Mucosa of descending colon (tissue), 3 donors: Measurements from ENCODE around the gene DYRK1A. TPM values are rescaled to one million over a fixed set of nuclear protein-coding genes. Genes with fewer than 3 reads are reported as not detected.
A peak's percentile ranks its signal among the peaks of the same experiment; 100 is the strongest.

Experiments used
- ATAC-seq: fragments of 200-7000 bp; cut with Tn5 transposase; one replicate; pipeline ENCODE4 v1.9.1; 2020; ENCODE audit warnings: mild to moderate bottlenecking, moderate library complexity
- DNase-seq, 3 donors: peaks; one replicate each; pipeline ENCODE4 v3.0.0-alpha.2; 2020
- H3K36me3 ChIP-seq: fragments of 200-600 bp; one replicate; pipeline ENCODE4 v1.8.0; 2021; ENCODE audit warnings: low read depth, mild to moderate bottlenecking
- H3K4me1 ChIP-seq: fragments of 200-600 bp; one replicate; pipeline ENCODE4 v1.8.0; 2021; ENCODE audit warnings: low read depth, mild to moderate bottlenecking
- H3K4me3 ChIP-seq: fragments of 200-600 bp; one replicate; pipeline ENCODE4 v1.8.0; 2021; ENCODE audit warnings: mild to moderate bottlenecking
- H3K9me3 ChIP-seq: fragments of 200-600 bp; one replicate; pipeline ENCODE4 v1.8.0; 2021; ENCODE audit warnings: mild to moderate bottlenecking
- CTCF ChIP-seq: fragments of 200-600 bp; IDR thresholded peaks from one replicate; pipeline ENCODE4 v1.8.0; 2022; ENCODE audit warnings: antibody characterized with exemption, mild to moderate bottlenecking
- intact Hi-C, 2 donors: fragments of 100-400 bp; cut with DNase I in 1 of 2; cut with micrococcal nuclease in 1 of 2; formaldehyde crosslinking; loops; one replicate each; pipeline versions ENCODE4 v1.11.0 to v1.11.1; 2022; cut with DNase I, micrococcal nuclease
- total RNA-seq, 3 donors: library from RNA; stranded (reverse); fragmentation: NEBNext Ultra II Directional in 2 of 3; extraction: Animal tissue kit (Norgen Biotek cat#: 25700) in 2 of 3; gene quantifications; one replicate each; pipeline versions ENCODE4 v1.2.1 to v1.2.4, GENCODE V29; 2021 to 2023
- donor health status: DM: no; HTN: no; CAD: no; lungs with moderate emphysema.
- donor health status: DM: no; HTN: no; CAD: no.
- donor health status: DM: no; HTN: yes; CAD: no.

DYRK1A gene
- total RNA-seq, 3 donors from 2014 or later, result 61.2 to 76.5 (median 72.7) TPM

GRCh38 chr21:37335053-37335452 lies 31.5 kb upstream of the DYRK1A start:
- no peaks in the 10 kb centered on the region for H3K9me3 ChIP-seq
- no peak for TF ChIP-seq CTCF
- no peaks in the 10 kb centered on the region for H3K36me3 ChIP-seq
- intact Hi-C loops, result no loop called here
- H3K4me3 ChIP-seq, result no peak overlapping the region
- DNase-seq (no peak), ATAC-seq (no peak)
- no peaks in the 10 kb centered on the region for H3K4me1 ChIP-seq

GRCh38 chr21:37337179-37337578 lies 29.4 kb upstream of the DYRK1A start:
- Histone ChIP-seq H3K4me1 (no peaks in the 10 kb centered on the region), H3K9me3 (no peaks in the 10 kb centered on the region), H3K36me3 (no peaks in the 10 kb centered on the region), H3K4me3 (no peak overlapping the region)
- no peak for ATAC-seq
- no peak for TF ChIP-seq CTCF
- intact Hi-C loops, result no loop called here
- no peak for DNase-seq

- Histone ChIP-seq H3K4me3 (no peak overlapping the region), H3K9me3 (no peaks in the 10 kb centered on the region), H3K4me1 (no peaks in the 10 kb centered on the region), H3K36me3 (no peaks in the 10 kb centered on the region)
- TF ChIP-seq CTCF, result no peak
- ATAC-seq (no peak), DNase-seq (no peak)
- intact Hi-C loops, result no loop called here
Observed at GRCh38 chr21:37337831-37338230, 28.7 kb upstream of the DYRK1A start.

- H3K4me1 ChIP-seq, result no peaks in the 10 kb centered on the region
- ATAC-seq, result peak; percentile 74
- H3K36me3 ChIP-seq, result no peaks in the 10 kb centered on the region
- no peak for TF ChIP-seq CTCF
- no peak for DNase-seq
- H3K9me3 ChIP-seq, result no peaks in the 10 kb centered on the region
- H3K4me3 ChIP-seq, result no peak overlapping the region
- intact Hi-C loops, result no loop called here
Observed at GRCh38 chr21:37338671-37339551, 27.7 kb upstream of the DYRK1A start.

- no peak for DNase-seq
- no peaks in the 10 kb centered on the region for H3K36me3 ChIP-seq
- H3K4me3 ChIP-seq, result no peak overlapping the region
- intact Hi-C loops, result no loop called here
- ATAC-seq, result no peak
- TF ChIP-seq CTCF, result no peak
- H3K4me1 ChIP-seq, result no peaks in the 10 kb centered on the region
- no peaks in the 10 kb centered on the region for H3K9me3 ChIP-seq
Observed at GRCh38 chr21:37339552-37339939, 27.0 kb upstream of the DYRK1A start.
